Suprapubic skin (tissue), 4 donors: Measurements from ENCODE around the gene HYI.

Source experiments
- EP300 ChIP-seq: sonication (generic); formaldehyde crosslinking; IDR thresholded peaks from one replicate; pipeline ENCODE4 v1.6.1; 2017; ENCODE audit warnings: antibody characterized with exemption
- POLR2A ChIP-seq, 2 donors: fragments of 450-650 bp; IDR thresholded peaks; one replicate each; pipeline ENCODE4 v1.6.1; 2017; ENCODE audit warnings: antibody characterized with exemption in 2 of 2, mild to moderate bottlenecking in 2 of 2, moderate library complexity in 2 of 2
- POLR2AphosphoS5 ChIP-seq, 3 donors: sonication (generic); formaldehyde crosslinking; IDR thresholded peaks; one replicate each; pipeline ENCODE4 v1.6.1; 2017; ENCODE audit warnings: antibody characterized with exemption in 3 of 3
- TF ChIP-seq, protein P1 (sequence below), 2 donors: fragments of 200-600 bp in 1 of 2; fragments of 450-650 bp in 1 of 2; sonication (generic) in 1 of 2; IDR thresholded peaks; one replicate each; pipeline ENCODE4 v1.5.1; 2016 to 2019; ENCODE audit warnings: antibody characterized with exemption in 2 of 2, mild to moderate bottlenecking in 1 of 2, moderate library complexity in 1 of 2

- TF ChIP-seq, protein P1, sequence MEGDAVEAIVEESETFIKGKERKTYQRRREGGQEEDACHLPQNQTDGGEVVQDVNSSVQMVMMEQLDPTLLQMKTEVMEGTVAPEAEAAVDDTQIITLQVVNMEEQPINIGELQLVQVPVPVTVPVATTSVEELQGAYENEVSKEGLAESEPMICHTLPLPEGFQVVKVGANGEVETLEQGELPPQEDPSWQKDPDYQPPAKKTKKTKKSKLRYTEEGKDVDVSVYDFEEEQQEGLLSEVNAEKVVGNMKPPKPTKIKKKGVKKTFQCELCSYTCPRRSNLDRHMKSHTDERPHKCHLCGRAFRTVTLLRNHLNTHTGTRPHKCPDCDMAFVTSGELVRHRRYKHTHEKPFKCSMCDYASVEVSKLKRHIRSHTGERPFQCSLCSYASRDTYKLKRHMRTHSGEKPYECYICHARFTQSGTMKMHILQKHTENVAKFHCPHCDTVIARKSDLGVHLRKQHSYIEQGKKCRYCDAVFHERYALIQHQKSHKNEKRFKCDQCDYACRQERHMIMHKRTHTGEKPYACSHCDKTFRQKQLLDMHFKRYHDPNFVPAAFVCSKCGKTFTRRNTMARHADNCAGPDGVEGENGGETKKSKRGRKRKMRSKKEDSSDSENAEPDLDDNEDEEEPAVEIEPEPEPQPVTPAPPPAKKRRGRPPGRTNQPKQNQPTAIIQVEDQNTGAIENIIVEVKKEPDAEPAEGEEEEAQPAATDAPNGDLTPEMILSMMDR (IDR thresholded peaks at IDR 0.05) = no peak
- TF ChIP-seq POLR2A (IDR thresholded peaks at IDR 0.05) (no peak), EP300 (no peak), POLR2AphosphoS5 (IDR thresholded peaks at IDR 0.05) (no peak)
These were observed 19.5 kb downstream of the HYI start for GRCh38 chr1:43434256-43434655.
